ENCODE results near the gene ADPRHL1.
"Not testable (repeated sequence)": the region's sequence is repeated elsewhere in the genome, so short reads cannot be mapped to it uniquely, and the experiment has no call there.

The ADPRHL1 gene

DNA sequence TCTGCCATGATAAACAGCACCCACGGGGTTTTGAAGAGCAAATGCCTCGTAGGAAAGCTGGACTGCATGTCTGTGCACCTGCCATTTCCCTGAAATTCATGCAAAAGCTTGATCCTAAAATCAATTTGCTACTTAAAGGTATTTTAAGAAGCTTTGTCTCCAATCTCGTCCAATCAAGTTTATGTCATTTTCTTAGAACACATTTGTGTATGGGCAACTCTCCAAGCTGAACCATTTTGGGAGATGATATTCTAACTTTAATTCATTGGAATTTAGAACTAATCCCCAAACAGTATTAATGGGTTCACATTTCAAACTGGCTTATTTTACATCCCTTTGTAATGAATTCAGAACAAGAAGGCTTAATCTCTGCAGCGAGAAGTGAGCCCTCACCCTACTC is 822 bp downstream of the ADPRHL1 start:
- DNase-seq: peak in 1 of 2 experiments; percentile 7

- no peak for DNase-seq
Observed at GRCh38 chr13:113451951-113452421, 1.3 kb downstream of the ADPRHL1 start.

- DNase-seq: peak; percentile 20 to 45
Observed at GRCh38 chr13:113450861-113451620, 2.2 kb downstream of the ADPRHL1 start.

DNA sequence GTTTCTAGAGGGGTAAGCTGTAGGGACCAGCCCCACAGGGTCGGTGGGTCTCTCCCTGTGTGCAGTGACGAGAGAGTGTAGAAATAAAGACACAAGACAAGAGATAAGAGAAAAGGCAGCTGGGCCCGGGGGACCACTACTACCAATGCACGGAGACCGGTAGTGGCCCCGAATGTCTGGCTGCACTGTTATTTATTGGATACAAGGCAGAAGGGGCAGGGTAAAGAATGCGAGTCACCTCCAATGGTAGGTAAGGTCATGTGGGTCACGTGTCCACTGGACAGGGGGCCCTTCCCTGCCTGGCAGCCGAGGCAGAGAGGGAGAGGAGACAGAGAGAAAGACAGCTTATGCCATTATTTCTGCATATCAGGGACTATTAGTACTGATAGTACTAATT is 2.9 kb downstream of the ADPRHL1 start:
- not testable (repeated sequence) for DNase-seq

- DNase-seq: no peak
Observed at GRCh38 chr13:113449693-113450347, 3.5 kb downstream of the ADPRHL1 start.

DNA sequence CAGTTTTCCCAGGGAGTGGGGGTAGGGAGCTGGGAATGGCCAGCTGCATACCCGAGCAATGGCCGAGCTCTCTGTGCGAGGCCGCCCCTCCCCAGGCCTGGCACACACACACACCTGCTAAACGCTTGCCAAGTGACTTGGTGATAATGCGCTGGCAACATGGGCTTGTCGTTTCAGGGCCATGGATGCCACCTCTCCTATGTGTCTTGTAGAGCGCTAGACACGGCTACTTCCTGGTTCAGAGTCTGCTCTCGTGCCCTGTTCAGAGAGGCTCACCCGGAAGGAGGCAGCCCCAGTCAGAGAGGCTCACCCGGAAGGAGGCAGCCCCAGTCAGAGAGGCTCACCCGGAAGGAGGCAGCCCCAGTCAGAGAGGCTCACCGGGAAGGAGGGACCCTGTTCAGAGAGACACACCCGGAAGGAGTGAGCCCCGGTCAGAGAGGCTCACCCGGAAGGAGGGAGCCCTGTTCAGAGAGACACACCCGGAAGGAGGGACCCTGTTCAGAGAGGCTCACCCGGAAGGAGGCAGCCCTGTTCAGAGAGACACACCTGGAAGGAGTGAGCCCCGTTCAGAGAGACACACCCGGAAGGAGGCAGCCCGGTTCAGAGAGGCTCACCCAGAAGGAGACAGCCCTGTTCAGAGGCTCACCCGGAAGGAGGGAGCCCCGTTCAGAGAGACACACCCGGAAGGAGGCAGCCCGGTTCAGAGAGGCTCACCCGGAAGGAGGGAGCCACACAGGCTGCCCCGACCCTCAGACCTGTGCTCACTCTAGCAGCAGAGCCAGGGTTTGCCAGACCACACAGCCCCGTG is 4.2 kb downstream of the ADPRHL1 start:
- DNase-seq: peak; percentile 90 to 95

DNA sequence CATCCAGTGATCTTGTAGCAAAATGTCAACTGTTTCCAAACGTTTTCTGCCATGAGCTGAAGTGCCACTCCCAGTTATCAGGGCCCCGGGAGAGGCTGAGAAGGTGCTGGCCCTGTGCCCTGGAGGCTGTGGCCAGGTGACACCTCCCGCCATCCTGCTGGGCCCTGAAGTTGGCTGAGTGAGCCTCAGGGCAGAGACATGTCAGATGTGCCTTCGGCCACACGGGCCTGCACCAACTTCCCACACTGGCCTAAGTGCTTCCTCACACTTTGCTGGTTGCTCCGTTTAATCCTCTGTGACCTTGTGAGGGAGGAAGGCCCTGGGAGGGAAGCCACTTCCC is 4.8 kb downstream of the ADPRHL1 start:
- no peak for DNase-seq

- DNase-seq: no peak
Observed at GRCh38 chr13:113447596-113447995, 5.7 kb downstream of the ADPRHL1 start.

DNA sequence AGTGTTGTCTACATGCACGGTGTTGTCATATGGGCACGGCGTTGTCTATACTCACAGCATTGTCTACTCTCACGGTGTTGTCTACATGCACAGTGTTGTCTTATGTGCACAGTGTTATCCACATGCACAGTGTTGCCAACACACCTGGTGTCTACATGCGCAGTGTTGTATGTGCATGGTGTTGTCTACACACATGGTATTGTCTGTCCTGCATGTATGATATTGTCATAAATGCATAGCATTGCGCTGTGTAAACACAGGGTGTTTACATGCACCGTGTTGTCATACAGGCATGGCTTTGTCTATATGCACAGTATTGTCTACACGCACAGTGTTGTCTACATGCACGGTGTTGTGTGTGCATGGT is 6.8 kb downstream of the ADPRHL1 start:
- no peak for DNase-seq

DNA sequence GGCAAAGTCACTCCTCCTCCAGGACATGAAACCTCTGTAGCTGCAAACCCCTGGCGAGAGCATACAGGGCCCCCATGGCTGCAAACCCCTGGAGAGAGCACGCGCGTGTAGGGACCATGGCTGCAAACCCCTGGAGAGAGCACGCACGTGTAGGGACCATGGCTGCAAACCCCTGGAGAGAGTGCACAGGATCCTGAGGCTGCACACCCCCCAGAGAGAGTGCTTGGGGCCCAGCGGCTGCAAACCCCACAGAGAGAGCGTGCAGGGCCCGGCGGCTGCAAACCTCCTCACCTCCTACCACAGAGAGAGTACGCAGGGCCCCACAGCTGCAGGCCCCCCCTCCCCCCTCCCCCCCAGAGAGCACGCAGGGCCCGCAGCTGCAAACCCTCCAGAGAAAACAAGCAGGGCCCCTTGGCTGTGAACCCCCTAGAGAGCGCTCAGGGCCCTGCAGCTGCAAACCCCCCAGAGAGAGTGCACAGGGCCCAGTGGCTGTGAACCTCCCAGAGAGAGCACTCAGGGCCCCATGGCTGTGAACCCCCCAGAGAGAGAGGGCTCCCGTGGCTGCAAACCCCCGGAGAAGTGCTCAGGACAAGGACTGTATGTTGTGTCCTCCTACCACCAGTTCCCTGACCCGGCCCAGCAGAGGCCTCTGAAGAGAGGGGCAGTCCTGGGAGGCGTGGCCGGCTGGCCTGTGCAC is 7.3 kb downstream of the ADPRHL1 start:
- no peak for DNase-seq

- no peak for DNase-seq
Observed at GRCh38 chr13:113443991-113444390, 9.3 kb downstream of the ADPRHL1 start.

- DNase-seq: no peak
Observed at GRCh38 chr13:113442985-113443362, 10.3 kb downstream of the ADPRHL1 start.

- no peak for DNase-seq
Observed at GRCh38 chr13:113442354-113442984, 10.8 kb downstream of the ADPRHL1 start.

GRCh38 chr13:113441661-113442060 is 11.6 kb downstream of the ADPRHL1 start:
- DNase-seq: no peak

- no peak for DNase-seq
Observed at GRCh38 chr13:113437408-113438010, 15.8 kb downstream of the ADPRHL1 start.

- DNase-seq: not testable (repeated sequence)
Observed at GRCh38 chr13:113436866-113437265, 16.4 kb downstream of the ADPRHL1 start.

DNA sequence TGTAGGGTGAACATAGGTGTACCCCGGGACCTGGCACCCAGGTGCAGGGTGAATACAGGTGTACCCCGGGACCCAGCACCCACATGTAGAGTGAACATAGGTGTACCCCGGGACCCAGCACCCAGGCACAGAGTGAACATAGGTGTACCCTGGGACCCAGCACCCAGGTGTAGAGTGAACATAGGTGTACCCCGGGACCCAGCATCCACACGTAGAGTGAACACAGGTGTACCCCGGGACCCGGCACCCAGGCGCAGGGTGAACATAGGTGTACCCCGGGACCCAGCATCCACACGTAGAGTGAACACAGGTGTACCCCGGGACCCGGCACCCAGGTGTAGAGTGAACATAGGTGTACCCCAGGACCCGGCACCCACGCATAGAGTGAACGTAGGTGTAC is 17.4 kb downstream of the ADPRHL1 start:
- not testable (repeated sequence) for DNase-seq

GRCh38 chr13:113433391-113433916 is 19.8 kb downstream of the ADPRHL1 start:
- no peak for DNase-seq

DNA sequence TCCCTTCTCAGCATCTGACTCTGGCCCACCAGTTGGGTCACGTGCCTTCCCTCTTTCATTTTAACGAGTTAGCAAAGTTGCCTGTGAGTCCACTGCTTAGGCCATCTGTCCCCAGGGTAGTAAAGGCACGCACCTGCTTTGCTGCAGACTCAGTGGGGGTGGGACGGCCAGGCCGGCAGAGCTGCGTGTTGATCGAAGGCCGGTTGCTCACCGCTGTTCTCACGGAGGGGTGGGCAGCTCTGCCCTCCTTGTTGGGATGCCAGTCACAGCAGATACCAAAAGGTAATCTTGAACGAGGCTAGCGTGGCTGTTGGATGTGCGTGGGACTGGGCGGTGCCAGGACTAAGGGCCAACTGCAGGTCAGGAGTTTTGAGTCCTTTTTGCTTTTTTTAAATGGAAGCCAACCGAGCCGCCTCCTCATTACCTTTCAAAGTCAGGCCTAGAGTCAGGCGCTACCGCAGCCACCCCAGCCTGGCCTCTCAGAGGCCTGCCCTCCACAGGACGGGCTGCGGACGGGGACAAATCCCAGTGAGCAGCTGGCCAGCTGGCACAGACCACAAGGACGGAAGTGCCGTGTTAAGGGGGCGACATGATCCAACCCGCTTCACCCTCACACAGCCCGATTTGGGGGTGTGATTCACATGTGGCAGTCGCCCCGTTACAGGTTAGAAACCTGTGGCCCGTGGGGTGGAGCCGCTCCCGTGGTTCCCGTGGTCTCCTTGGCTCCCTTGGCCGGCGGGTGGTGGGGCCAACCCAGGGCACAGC is 20.6 kb downstream of the ADPRHL1 start:
- no peak for DNase-seq

DNA sequence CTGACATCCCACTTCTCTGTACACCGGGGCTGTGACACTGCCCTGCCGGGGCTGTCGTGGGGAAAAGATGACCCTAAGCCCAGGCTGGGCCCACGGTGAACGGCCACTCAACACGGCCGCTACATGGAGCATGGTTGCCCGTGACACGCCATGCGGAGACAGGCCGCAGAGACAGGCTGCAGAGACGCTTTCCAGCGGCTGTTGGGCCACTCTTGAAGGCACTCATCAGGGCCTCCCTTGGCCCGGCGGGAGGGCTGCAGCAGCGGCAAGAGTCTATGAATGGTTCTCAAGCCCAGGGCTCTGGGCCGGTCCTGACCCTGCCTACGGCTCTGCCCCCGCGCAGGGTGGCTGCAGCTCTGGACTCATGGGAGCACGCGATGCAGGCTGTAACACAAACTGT is 22.1 kb downstream of the ADPRHL1 start:
- DNase-seq: no peak
